ENCODE results near the gene SLC7A6. TPM values are rescaled to one million over a fixed set of nuclear protein-coding genes. Genes with fewer than 3 reads are reported as not detected.

The SLC7A6 gene
- polyA plus RNA-seq, 1 experiment = 51.2 TPM

- POLR2A ChIA-PET = no interaction called here
- CTCF ChIA-PET = interaction anchor here (0.7 to 4.7 kb wide), 7 partner anchors 13 to 95 kb away, joined by 3 to 33 read pairs (median 4); partner anchors contain the start of gene SLC7A6
- Histone ChIP-seq H3K4me3 (ENCODE audit: low read depth, low read length) (no peak overlapping the region), H3K27me3 (ENCODE audit: control insufficient read depth, insufficient read depth, low read length) (no peaks in the 10 kb centered on the region), H3K36me3 (ENCODE audit: control insufficient read depth, insufficient read depth, low read length) (peaks cover 3% of the 10 kb centered on the region; the same call in 1 of the 2 replicates)
- no peak for TF ChIP-seq CTCF (IDR thresholded peaks at IDR 0.05; ENCODE audit: insufficient read depth, low read depth, low read length)
- no peak for DNase-seq (ENCODE audit: low read depth)
Measured at GRCh38 chr16:68332411-68333121, 68.2 kb downstream of the SLC7A6 start.

- no peak overlapping the region for H3K4me3 ChIP-seq (ENCODE audit: low read depth, low read length)
- no peak for TF ChIP-seq CTCF (IDR thresholded peaks at IDR 0.05; ENCODE audit: insufficient read depth, low read depth, low read length)
- DNase-seq (ENCODE audit: low read depth) = no peak
- H3K27me3 ChIP-seq (ENCODE audit: control insufficient read depth, insufficient read depth, low read length) = no peaks in the 10 kb centered on the region
- ChIA-PET CTCF (interaction anchor here (1.0 to 4.7 kb wide), 4 partner anchors 13 to 73 kb away, joined by 3 to 33 read pairs (median 12); partner anchors contain the start of gene SLC7A6), POLR2A (interaction anchor here (0.6 kb wide), 1 partner anchor 1261 kb away, joined by 3 read pairs; no protein-coding TSS in a partner anchor)
- H3K36me3 ChIP-seq (ENCODE audit: control insufficient read depth, insufficient read depth, low read length) = peaks cover 14% of the 10 kb centered on the region
Measured at GRCh38 chr16:68335175-68335574, 70.8 kb downstream of the SLC7A6 start.

- ChIA-PET CTCF (interaction anchor here (0.5 to 2.1 kb wide), 7 partner anchors 10 to 94 kb away, joined by 3 to 14 read pairs (median 4); partner anchors contain the start of gene SLC7A6), POLR2A (no interaction called here)
- no peaks in the 10 kb centered on the region for H3K27me3 ChIP-seq (ENCODE audit: control insufficient read depth, insufficient read depth, low read length)
- no peak for TF ChIP-seq CTCF (IDR thresholded peaks at IDR 0.05; ENCODE audit: insufficient read depth, low read depth, low read length)
- no peak for DNase-seq (ENCODE audit: low read depth)
- H3K4me3 ChIP-seq (ENCODE audit: low read depth, low read length) = no peak overlapping the region
- peaks cover 20% of the 10 kb centered on the region for H3K36me3 ChIP-seq (ENCODE audit: control insufficient read depth, insufficient read depth, low read length)
Measured at GRCh38 chr16:68338326-68339119, 74.2 kb downstream of the SLC7A6 start.

GRCh38 chr16:68339214-68339613 lies 74.9 kb downstream of the SLC7A6 start:
- DNase-seq (ENCODE audit: low read depth) = no peak
- peaks cover 17% of the 10 kb centered on the region for H3K36me3 ChIP-seq (ENCODE audit: control insufficient read depth, insufficient read depth, low read length)
- ChIA-PET CTCF (interaction anchor here (1.1 to 2.1 kb wide), 5 partner anchors 11 to 78 kb away, joined by 3 to 14 read pairs (median 8); partner anchors contain the start of gene SLC7A6), POLR2A (no interaction called here)
- H3K4me3 ChIP-seq (ENCODE audit: low read depth, low read length) = no peak overlapping the region
- no peak for TF ChIP-seq CTCF (IDR thresholded peaks at IDR 0.05; ENCODE audit: insufficient read depth, low read depth, low read length)
- H3K27me3 ChIP-seq (ENCODE audit: control insufficient read depth, insufficient read depth, low read length) = no peaks in the 10 kb centered on the region

- Histone ChIP-seq H3K4me3 (ENCODE audit: low read depth, low read length) (no peak overlapping the region), H3K36me3 (ENCODE audit: control insufficient read depth, insufficient read depth, low read length) (peaks cover 27% of the 10 kb centered on the region), H3K27me3 (ENCODE audit: control insufficient read depth, insufficient read depth, low read length) (no peaks in the 10 kb centered on the region)
- POLR2A ChIA-PET = no interaction called here
- CTCF ChIA-PET = interaction anchor here (1.4 to 2.3 kb wide), 2 partner anchors 14 to 85 kb away, joined by 3 to 6 read pairs; no protein-coding TSS in a partner anchor
- no peak for DNase-seq (ENCODE audit: low read depth)
- TF ChIP-seq CTCF (IDR thresholded peaks at IDR 0.05; ENCODE audit: insufficient read depth, low read depth, low read length) = no peak
Measured at GRCh38 chr16:68342620-68343019, 78.3 kb downstream of the SLC7A6 start.
